ENCODE results near the gene STUB1. TPM values are rescaled to one million over a fixed set of nuclear protein-coding genes. Genes with fewer than 3 reads are reported as not detected.

Gene STUB1
- total RNA-seq, 6 experiments from 2014 or later: 128 to 161 (median 141) TPM

- Mint-ChIP-seq H3K4me1 (ENCODE audit: low read depth) (0 out of 2 replicates have a peak, but pooled peaks cover 5% of the 10 kb centered on the region), H3K27ac (no peak overlapping the region), H3K4me3 (no peak overlapping the region), H3K36me3 (ENCODE audit: low read depth) (no peaks in the 10 kb centered on the region), H3K9me3 (no peaks in the 10 kb centered on the region), H3K27me3 (ENCODE audit: insufficient read depth) (peaks cover 2% of the 10 kb centered on the region; the same call in 1 of the 2 replicates)
- no peak for DNase-seq
- no peak for TF ChIP-seq CTCF (IDR thresholded peaks at IDR 0.05)
Observed at GRCh38 chr16:651844-652243, 28.4 kb upstream of the STUB1 start.

GRCh38 chr16:652454-653305 lies 27.5 kb upstream of the STUB1 start:
- no peak overlapping the region for H3K27ac Mint-ChIP-seq
- H3K4me1 Mint-ChIP-seq (ENCODE audit: low read depth): 0 out of 2 replicates have a peak, but pooled peaks cover 5% of the 10 kb centered on the region
- DNase-seq: no peak
- no peaks in the 10 kb centered on the region for H3K9me3 Mint-ChIP-seq
- no peaks in the 10 kb centered on the region for H3K36me3 Mint-ChIP-seq (ENCODE audit: low read depth)
- no peak for TF ChIP-seq CTCF (IDR thresholded peaks at IDR 0.05)
- H3K4me3 Mint-ChIP-seq: no peak overlapping the region
- H3K27me3 Mint-ChIP-seq (ENCODE audit: insufficient read depth): peaks cover 2% of the 10 kb centered on the region; the same call in 1 of the 2 replicates

GRCh38 chr16:654034-654433 lies 26.2 kb upstream of the STUB1 start:
- H3K9me3 Mint-ChIP-seq: no peaks in the 10 kb centered on the region
- H3K27ac Mint-ChIP-seq: no peak overlapping the region
- no peak overlapping the region for H3K4me3 Mint-ChIP-seq
- H3K36me3 Mint-ChIP-seq (ENCODE audit: low read depth): no peaks in the 10 kb centered on the region
- no peaks in the 10 kb centered on the region for H3K27me3 Mint-ChIP-seq (ENCODE audit: insufficient read depth)
- 0 out of 2 replicates have a peak, but pooled peaks cover 5% of the 10 kb centered on the region for H3K4me1 Mint-ChIP-seq (ENCODE audit: low read depth)
- no peak for TF ChIP-seq CTCF (IDR thresholded peaks at IDR 0.05)
- no peak for DNase-seq

- H3K27ac Mint-ChIP-seq: no peak overlapping the region
- no peak for DNase-seq
- no peaks in the 10 kb centered on the region for H3K36me3 Mint-ChIP-seq (ENCODE audit: low read depth)
- H3K4me3 Mint-ChIP-seq: no peak overlapping the region
- TF ChIP-seq CTCF (IDR thresholded peaks at IDR 0.05): no peak
- no peaks in the 10 kb centered on the region for H3K4me1 Mint-ChIP-seq (ENCODE audit: low read depth)
- H3K27me3 Mint-ChIP-seq (ENCODE audit: insufficient read depth): no peaks in the 10 kb centered on the region
- H3K9me3 Mint-ChIP-seq: no peaks in the 10 kb centered on the region
Observed at GRCh38 chr16:657487-657886, 22.7 kb upstream of the STUB1 start.

GRCh38 chr16:658679-659571 lies 21.3 kb upstream of the STUB1 start:
- TF ChIP-seq CTCF (IDR thresholded peaks at IDR 0.05): peak; percentile 43
- H3K4me1 Mint-ChIP-seq (ENCODE audit: low read depth): no peaks in the 10 kb centered on the region

More at GRCh38 chr16:658679-659571, 21.3 kb upstream of the STUB1 start:
- Mint-ChIP-seq H3K4me3 (no peak overlapping the region), H3K27ac (no peak overlapping the region), H3K9me3 (no peaks in the 10 kb centered on the region), H3K36me3 (ENCODE audit: low read depth) (no peaks in the 10 kb centered on the region), H3K27me3 (ENCODE audit: insufficient read depth) (no peaks in the 10 kb centered on the region)
- DNase-seq: no peak

Measured in HFFc6 (cell line).